ENCODE results near the gene LRRC4. TPM values are rescaled to one million over a fixed set of nuclear protein-coding genes. Genes with fewer than 3 reads are reported as not detected.

The LRRC4 gene
- total RNA-seq, 1 donor from 2014 or later: 19.8 TPM

GRCh38 chr7:128021366-128021765, 9.9 kb downstream of the LRRC4 start:
- Histone ChIP-seq H3K4me3 (no peak overlapping the region), H3K9me3 (ENCODE audit: low read depth) (no peaks in the 10 kb centered on the region), H3K36me3 (no peaks in the 10 kb centered on the region), H3K27me3 (no peaks in the 10 kb centered on the region), H3K79me2 (ENCODE audit: low read depth) (peaks cover 60% of the 10 kb centered on the region), H2AFZ (replicated peaks) (no peak overlapping the region), H3F3A (ENCODE audit: low read depth) (peaks cover 43% of the 10 kb centered on the region), H3K9ac (no peak overlapping the region), H3K4me1 (peaks cover 79% of the 10 kb centered on the region), H3K4me2 (no peak overlapping the region), H3K27ac (no peak overlapping the region), H4K20me1 (ENCODE audit: low read depth) (peaks cover 94% of the 10 kb centered on the region)
- Mint-ChIP-seq H3K36me3 (peaks cover 11% of the 10 kb centered on the region), H3K4me1 (peaks cover 91% of the 10 kb centered on the region), H3K9me3 (no peaks in the 10 kb centered on the region), H3K4me3 (no peak overlapping the region), H3K27me3 (ENCODE audit: insufficient read depth, low read depth) (no peaks in the 10 kb centered on the region), H3K27ac (no peak overlapping the region)
- DNase-seq (ENCODE audit: low spot score): no peak
- no peak for TF ChIP-seq CTCF (IDR thresholded peaks at IDR 0.05)
- no peak for TF ChIP-seq EZH2 (IDR thresholded peaks at IDR 0.05)

- Mint-ChIP-seq H3K4me3 (peak overlapping the region; percentile 19), H3K36me3 (peaks cover 11% of the 10 kb centered on the region), H3K27me3 (ENCODE audit: insufficient read depth, low read depth) (no peaks in the 10 kb centered on the region), H3K9me3 (no peaks in the 10 kb centered on the region), H3K4me1 (peaks cover 83% of the 10 kb centered on the region), H3K27ac (peak overlapping the region; percentile 65)
- H3K4me3 ChIP-seq: no peak overlapping the region
- peaks cover 48% of the 10 kb centered on the region for H3K79me2 ChIP-seq (ENCODE audit: low read depth)
- H2AFZ ChIP-seq (replicated peaks): no peak overlapping the region
- peaks cover 86% of the 10 kb centered on the region for H4K20me1 ChIP-seq (ENCODE audit: low read depth)
- DNase-seq (ENCODE audit: low spot score): peak; percentile 43
- H3K27ac ChIP-seq: no peak overlapping the region
- no peak overlapping the region for H3K9ac ChIP-seq
- no peaks in the 10 kb centered on the region for H3K27me3 ChIP-seq
- no peaks in the 10 kb centered on the region for H3K9me3 ChIP-seq (ENCODE audit: low read depth)
- H3K4me2 ChIP-seq: peak overlapping the region; percentile 72
- H3K4me1 ChIP-seq: peaks cover 68% of the 10 kb centered on the region
- peak; percentile 56 for TF ChIP-seq CTCF (IDR thresholded peaks at IDR 0.05)
- TF ChIP-seq EZH2 (IDR thresholded peaks at IDR 0.05): no peak
- H3K36me3 ChIP-seq: no peaks in the 10 kb centered on the region
- peaks cover 42% of the 10 kb centered on the region for H3F3A ChIP-seq (ENCODE audit: low read depth)
These were observed 11.1 kb downstream of the LRRC4 start for GRCh38 chr7:128020159-128020558.

GRCh38 chr7:128019288-128019687, 11.9 kb downstream of the LRRC4 start:
- Histone ChIP-seq H3K4me3 (peak overlapping the region; percentile 19), H3K9ac (no peak overlapping the region), H3K9me3 (ENCODE audit: low read depth) (no peaks in the 10 kb centered on the region), H3K27me3 (no peaks in the 10 kb centered on the region), H3F3A (ENCODE audit: low read depth) (peaks cover 42% of the 10 kb centered on the region), H3K27ac (peak overlapping the region; percentile 72), H3K4me1 (peaks cover 60% of the 10 kb centered on the region), H2AFZ (replicated peaks) (no peak overlapping the region), H3K79me2 (ENCODE audit: low read depth) (peaks cover 43% of the 10 kb centered on the region), H4K20me1 (ENCODE audit: low read depth) (peaks cover 80% of the 10 kb centered on the region), H3K4me2 (peak overlapping the region; percentile 72), H3K36me3 (no peaks in the 10 kb centered on the region)
- DNase-seq (ENCODE audit: low spot score): peak; percentile 59
- peak overlapping the region; percentile 33 for H3K4me3 Mint-ChIP-seq
- H3K27me3 Mint-ChIP-seq (ENCODE audit: insufficient read depth, low read depth): no peaks in the 10 kb centered on the region
- peaks cover 14% of the 10 kb centered on the region for H3K36me3 Mint-ChIP-seq
- TF ChIP-seq CTCF (IDR thresholded peaks at IDR 0.05) (peak; percentile 6), EZH2 (IDR thresholded peaks at IDR 0.05) (no peak)
- H3K27ac Mint-ChIP-seq: peak overlapping the region; percentile 65
- no peaks in the 10 kb centered on the region for H3K9me3 Mint-ChIP-seq
- H3K4me1 Mint-ChIP-seq: peaks cover 82% of the 10 kb centered on the region

All from neural progenitor cell (in vitro differentiated cells).